Daoy (cell line): Measurements from ENCODE around the gene RAD51B. TPM values are rescaled to one million over a fixed set of nuclear protein-coding genes. Genes with fewer than 3 reads are reported as not detected.
"Not testable (repeated sequence)": the region's sequence is repeated elsewhere in the genome, so short reads cannot be mapped to it uniquely, and the experiment has no call there.

Source experiments
- DNase-seq: peaks from one replicate; pipeline ENCODE4 v3.0.0-alpha.2; 2015; ENCODE audit warnings: low read depth
- total RNA-seq: library from RNA; depleted of rRNA; stranded (reverse); fragments of >200 nt; shearing (Covaris generic); gene quantifications from 2 replicates; pipeline ENCODE4 v1.2.3, GENCODE V29; 2014

RAD51B gene
- total RNA-seq, 1 experiment from 2014 or later = 15.8 TPM

DNA sequence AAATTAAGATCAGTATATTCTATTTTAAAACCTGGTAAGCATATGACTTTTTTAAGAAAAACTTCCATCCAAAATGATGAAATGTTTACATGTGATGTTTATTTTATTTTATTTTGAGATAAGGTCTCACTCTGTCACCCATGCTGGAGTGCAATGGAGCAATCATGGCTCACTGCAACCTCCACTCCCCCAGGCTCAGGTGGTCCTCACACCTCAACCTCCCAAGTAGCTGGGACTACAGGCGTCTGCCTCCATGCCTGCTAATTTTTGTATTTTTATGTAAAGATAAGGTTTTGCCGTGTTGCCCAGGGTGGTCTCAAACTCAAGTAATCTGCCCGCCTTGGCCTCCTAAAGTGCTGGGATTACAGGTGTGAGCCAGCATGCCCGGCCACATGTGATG, 831.5 kb downstream of the RAD51B start:
- DNase-seq = no peak

GRCh38 chr14:68651652-68652432, 832.3 kb downstream of the RAD51B start:
- DNase-seq = no peak

DNA sequence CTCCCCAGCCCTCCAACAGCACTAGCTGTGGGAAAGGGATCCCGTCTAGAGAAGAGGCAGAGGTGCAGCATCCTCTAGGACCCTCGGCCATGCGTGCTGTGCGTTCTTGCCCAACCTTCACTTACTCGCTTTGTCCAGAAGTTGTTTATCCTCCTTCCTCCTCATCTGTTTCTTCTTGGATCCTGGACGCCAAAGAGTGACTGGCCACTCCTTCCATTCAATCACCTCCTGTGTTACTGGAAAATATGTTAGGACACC, 832.8 kb downstream of the RAD51B start:
- no peak for DNase-seq

GRCh38 chr14:68653108-68653507, 833.5 kb downstream of the RAD51B start:
- no peak for DNase-seq

DNA sequence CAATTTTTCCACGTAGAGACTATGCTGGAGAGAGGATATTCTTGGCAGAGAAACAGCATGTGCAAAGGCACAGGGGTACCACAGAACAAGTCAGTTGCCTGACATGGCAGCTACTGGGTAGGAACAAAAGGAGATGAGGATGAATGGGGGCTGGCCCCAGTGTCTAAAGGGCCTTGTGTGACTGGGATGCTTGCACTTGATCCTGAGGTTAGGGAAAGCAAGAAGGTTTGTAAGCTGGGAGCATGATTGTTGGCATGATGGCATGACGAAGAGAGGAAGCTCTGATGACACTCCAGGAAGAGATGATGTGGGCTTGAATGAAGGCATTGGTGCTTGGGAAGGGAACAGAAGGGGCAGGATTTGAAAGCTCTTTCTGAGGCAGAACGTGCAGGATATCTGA, 834.2 kb downstream of the RAD51B start:
- DNase-seq = no peak

GRCh38 chr14:68654471-68654941, 834.9 kb downstream of the RAD51B start:
- no peak for DNase-seq

- no peak for DNase-seq
Measured at GRCh38 chr14:68655021-68655831, 835.6 kb downstream of the RAD51B start.

- DNase-seq = no peak
Measured at GRCh38 chr14:68655911-68656316, 836.3 kb downstream of the RAD51B start.

- DNase-seq = no peak
Measured at GRCh38 chr14:68656452-68656851, 836.9 kb downstream of the RAD51B start.

GRCh38 chr14:68657300-68658028, 837.9 kb downstream of the RAD51B start:
- DNase-seq = no peak

GRCh38 chr14:68658029-68658509, 838.5 kb downstream of the RAD51B start:
- no peak for DNase-seq

DNA sequence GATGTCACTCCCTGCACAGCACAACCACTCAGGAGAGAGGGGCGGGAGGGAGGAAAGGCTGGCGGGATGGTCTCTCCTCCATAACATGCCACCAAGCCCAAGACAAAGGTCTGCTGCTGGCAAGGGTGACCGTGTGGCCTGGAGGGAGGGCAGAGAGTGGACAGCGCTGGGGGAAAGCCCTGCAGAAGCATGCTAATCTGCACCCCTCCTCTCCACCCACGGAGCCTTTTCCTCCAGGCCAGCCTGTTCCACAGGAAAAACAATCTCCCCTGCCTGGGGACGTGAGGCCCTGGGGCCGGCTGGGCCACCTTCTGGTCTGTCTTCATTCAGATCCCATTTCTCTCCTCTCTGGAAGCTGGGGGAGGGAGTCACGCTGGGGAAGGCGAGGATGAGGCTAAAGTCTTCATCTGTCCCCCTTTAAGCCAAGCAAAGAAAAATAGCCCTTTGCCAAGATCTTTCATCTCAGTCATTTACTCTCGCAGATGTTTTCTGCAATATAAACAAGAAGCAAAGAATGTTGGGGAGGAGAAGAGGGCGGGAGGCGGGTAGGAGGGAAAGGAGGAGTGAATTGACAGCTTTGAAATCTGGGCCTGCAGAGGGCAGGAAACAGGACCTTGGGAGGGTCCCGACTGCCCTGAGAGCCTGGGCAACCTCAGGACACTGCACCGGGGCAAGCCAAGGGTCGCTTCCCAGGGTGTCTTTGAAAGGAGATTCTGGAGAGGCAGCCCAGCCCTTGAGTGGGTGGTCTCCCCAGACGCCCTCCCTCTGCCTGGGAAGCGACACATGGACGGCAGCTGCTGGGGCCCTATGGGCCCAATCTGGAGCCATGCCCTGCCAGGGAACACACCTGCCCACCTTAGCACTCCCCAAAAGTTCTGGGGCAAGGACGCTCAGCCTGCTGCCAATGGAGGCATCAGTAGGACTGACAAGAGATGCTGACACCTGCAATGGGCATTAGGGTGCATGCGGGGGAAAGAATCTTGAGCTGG, 839.7 kb downstream of the RAD51B start:
- no peak for DNase-seq

GRCh38 chr14:68660495-68660894, 840.9 kb downstream of the RAD51B start:
- no peak for DNase-seq

- DNase-seq = no peak
Measured at GRCh38 chr14:68661226-68662225, 841.9 kb downstream of the RAD51B start.

- no peak for DNase-seq
Measured at GRCh38 chr14:68662392-68662791, 842.8 kb downstream of the RAD51B start.

- DNase-seq = not testable (repeated sequence)
Measured at GRCh38 chr14:68662826-68663225, 843.2 kb downstream of the RAD51B start.

- DNase-seq = peak; percentile 82
Measured at GRCh38 chr14:68663385-68664076, 844.0 kb downstream of the RAD51B start.

- DNase-seq = no peak
Measured at GRCh38 chr14:68664225-68664681, 844.7 kb downstream of the RAD51B start.

GRCh38 chr14:68665131-68665530, 845.6 kb downstream of the RAD51B start:
- DNase-seq = no peak
